Ovary (tissue), 3 donors: ENCODE data around the gene KRTAP12-1.

Experiments used
- EP300 ChIP-seq: sonication (generic); formaldehyde crosslinking; IDR thresholded peaks from one replicate; pipeline ENCODE4 v1.6.1; 2017; ENCODE audit warnings: antibody characterized with exemption
- POLR2A ChIP-seq: fragments of 450-650 bp; IDR thresholded peaks from one replicate; pipeline ENCODE4 v1.6.1; 2017; ENCODE audit warnings: antibody characterized with exemption, mild to moderate bottlenecking, moderate library complexity
- TF ChIP-seq, protein P1 (sequence below), 3 donors: fragments of 450-650 bp in 2 of 3; fragments of 200-600 bp in 1 of 3; IDR thresholded peaks; one replicate each; pipeline versions ENCODE4 v1.5.1 to v1.8.0; 2016 to 2022; ENCODE audit warnings: antibody characterized with exemption in 3 of 3, mild to moderate bottlenecking in 1 of 3
- donor health status: DM: no; HTN: no; CAD: no.

DNA sequence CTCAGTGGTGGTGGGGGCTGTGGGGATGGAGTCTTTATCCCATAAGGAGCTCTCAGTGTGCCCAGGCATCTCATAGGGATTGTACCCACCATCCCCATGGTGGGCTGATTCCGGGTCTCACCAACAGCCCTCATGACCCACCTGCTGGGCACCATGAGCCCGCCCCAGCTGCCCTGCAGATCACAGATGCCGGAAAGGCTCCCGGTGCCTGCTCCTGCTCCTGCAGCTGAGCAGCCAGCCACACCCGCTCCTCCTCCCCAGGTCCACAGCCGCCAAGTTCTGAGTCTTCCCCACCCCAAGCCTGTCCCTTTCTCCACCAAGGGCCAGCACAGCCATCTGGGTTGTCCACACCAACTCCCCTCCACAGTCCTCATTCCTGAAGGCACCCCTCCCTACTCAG lies 44.9 kb upstream of the KRTAP12-1 start:
- TF ChIP-seq POLR2A (no peak), EP300 (no peak)
- TF ChIP-seq, protein P1, sequence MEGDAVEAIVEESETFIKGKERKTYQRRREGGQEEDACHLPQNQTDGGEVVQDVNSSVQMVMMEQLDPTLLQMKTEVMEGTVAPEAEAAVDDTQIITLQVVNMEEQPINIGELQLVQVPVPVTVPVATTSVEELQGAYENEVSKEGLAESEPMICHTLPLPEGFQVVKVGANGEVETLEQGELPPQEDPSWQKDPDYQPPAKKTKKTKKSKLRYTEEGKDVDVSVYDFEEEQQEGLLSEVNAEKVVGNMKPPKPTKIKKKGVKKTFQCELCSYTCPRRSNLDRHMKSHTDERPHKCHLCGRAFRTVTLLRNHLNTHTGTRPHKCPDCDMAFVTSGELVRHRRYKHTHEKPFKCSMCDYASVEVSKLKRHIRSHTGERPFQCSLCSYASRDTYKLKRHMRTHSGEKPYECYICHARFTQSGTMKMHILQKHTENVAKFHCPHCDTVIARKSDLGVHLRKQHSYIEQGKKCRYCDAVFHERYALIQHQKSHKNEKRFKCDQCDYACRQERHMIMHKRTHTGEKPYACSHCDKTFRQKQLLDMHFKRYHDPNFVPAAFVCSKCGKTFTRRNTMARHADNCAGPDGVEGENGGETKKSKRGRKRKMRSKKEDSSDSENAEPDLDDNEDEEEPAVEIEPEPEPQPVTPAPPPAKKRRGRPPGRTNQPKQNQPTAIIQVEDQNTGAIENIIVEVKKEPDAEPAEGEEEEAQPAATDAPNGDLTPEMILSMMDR (IDR thresholded peaks at IDR 0.05) = no peak
